HUES48 (cell line): ENCODE data around the gene SPATA13.

Experiments used
- H3K27ac ChIP-seq: one replicate; pipeline ENCODE4 v1.7.0; 2013; ENCODE audit warnings: low read depth, low read length, inconsistent platforms
- H3K27me3 ChIP-seq: 2 replicates; pipeline ENCODE4 v1.6.1; 2013; ENCODE audit warnings: mild to moderate bottlenecking, low read length; ENCODE audit not compliant: control insufficient read depth, insufficient read depth
- H3K36me3 ChIP-seq: 2 replicates; pipeline ENCODE4 v1.6.1; 2013; ENCODE audit warnings: low read length; ENCODE audit not compliant: control insufficient read depth, insufficient read depth
- H3K4me1 ChIP-seq: 2 replicates; pipeline ENCODE4 v1.6.1; 2013; ENCODE audit warnings: mild to moderate bottlenecking, low read length; ENCODE audit not compliant: control insufficient read depth, insufficient read depth
- H3K4me3 ChIP-seq: 2 replicates; pipeline ENCODE4 v1.5.1; 2013; ENCODE audit warnings: mild to moderate bottlenecking, low read depth, low read length
- H3K9ac ChIP-seq: 2 replicates; pipeline ENCODE4 v1.6.1; 2013; ENCODE audit warnings: mild to moderate bottlenecking, low read depth, low read length, moderate library complexity
- H3K9me3 ChIP-seq: 2 replicates; pipeline ENCODE4 v1.6.1; 2013; ENCODE audit warnings: low read length; ENCODE audit not compliant: control insufficient read depth, insufficient read depth

The SPATA13 gene

GRCh38 chr13:24127116-24127631, 33.3 kb upstream of the SPATA13 start:
- H3K9ac ChIP-seq: no peak overlapping the region
- peaks cover 15% of the 10 kb centered on the region for H3K4me1 ChIP-seq
- H3K9me3 ChIP-seq: peaks cover 7% of the 10 kb centered on the region
- H3K36me3 ChIP-seq: no peaks in the 10 kb centered on the region
- H3K4me3 ChIP-seq: no peak overlapping the region
- no peaks in the 10 kb centered on the region for H3K27me3 ChIP-seq
- H3K27ac ChIP-seq: no peak overlapping the region

GRCh38 chr13:24128112-24128511, 32.4 kb upstream of the SPATA13 start:
- no peaks in the 10 kb centered on the region for H3K36me3 ChIP-seq

GRCh38 chr13:24128962-24129361, 31.6 kb upstream of the SPATA13 start:
- Histone ChIP-seq H3K4me1 (peaks cover 20% of the 10 kb centered on the region), H3K9ac (no peak overlapping the region)

More at GRCh38 chr13:24128112-24128511, 32.4 kb upstream of the SPATA13 start:
- H3K4me3 ChIP-seq: no peak overlapping the region
- no peaks in the 10 kb centered on the region for H3K27me3 ChIP-seq
- H3K4me1 ChIP-seq: peaks cover 15% of the 10 kb centered on the region
- H3K27ac ChIP-seq: no peak overlapping the region
- H3K9me3 ChIP-seq: peaks cover 8% of the 10 kb centered on the region
- H3K9ac ChIP-seq: no peak overlapping the region

GRCh38 chr13:24129914-24130774, 30.4 kb upstream of the SPATA13 start:
- Histone ChIP-seq H3K9ac (no peak overlapping the region), H3K4me3 (no peak overlapping the region), H3K27ac (no peak overlapping the region), H3K9me3 (peaks cover 8% of the 10 kb centered on the region), H3K4me1 (peaks cover 16% of the 10 kb centered on the region), H3K27me3 (no peaks in the 10 kb centered on the region), H3K36me3 (no peaks in the 10 kb centered on the region)

More at GRCh38 chr13:24128962-24129361, 31.6 kb upstream of the SPATA13 start:
- peaks cover 8% of the 10 kb centered on the region for H3K9me3 ChIP-seq
- no peaks in the 10 kb centered on the region for H3K27me3 ChIP-seq
- H3K36me3 ChIP-seq: no peaks in the 10 kb centered on the region
- no peak overlapping the region for H3K4me3 ChIP-seq
- no peak overlapping the region for H3K27ac ChIP-seq

- Histone ChIP-seq H3K36me3 (no peaks in the 10 kb centered on the region), H3K27ac (no peak overlapping the region), H3K9ac (no peak overlapping the region), H3K4me3 (no peak overlapping the region), H3K4me1 (peaks cover 10% of the 10 kb centered on the region), H3K27me3 (no peaks in the 10 kb centered on the region), H3K9me3 (peaks cover 8% of the 10 kb centered on the region)
Observed at GRCh38 chr13:24131749-24132148, 28.8 kb upstream of the SPATA13 start.

GRCh38 chr13:24133021-24133795, 27.3 kb upstream of the SPATA13 start:
- Histone ChIP-seq H3K27me3 (no peaks in the 10 kb centered on the region), H3K4me1 (peaks cover 5% of the 10 kb centered on the region), H3K27ac (no peak overlapping the region), H3K36me3 (no peaks in the 10 kb centered on the region), H3K9ac (no peak overlapping the region), H3K4me3 (no peak overlapping the region), H3K9me3 (peaks cover 8% of the 10 kb centered on the region)

GRCh38 chr13:24134231-24134630, 26.3 kb upstream of the SPATA13 start:
- peaks cover 8% of the 10 kb centered on the region for H3K9me3 ChIP-seq
- H3K9ac ChIP-seq: no peak overlapping the region
- no peaks in the 10 kb centered on the region for H3K36me3 ChIP-seq
- H3K27me3 ChIP-seq: no peaks in the 10 kb centered on the region
- H3K4me1 ChIP-seq: peaks cover 5% of the 10 kb centered on the region
- no peak overlapping the region for H3K27ac ChIP-seq
- no peak overlapping the region for H3K4me3 ChIP-seq

- peaks cover 5% of the 10 kb centered on the region for H3K4me1 ChIP-seq
- H3K27me3 ChIP-seq: no peaks in the 10 kb centered on the region
- no peak overlapping the region for H3K4me3 ChIP-seq
- no peak overlapping the region for H3K27ac ChIP-seq
- H3K9me3 ChIP-seq: peaks cover 8% of the 10 kb centered on the region
- no peaks in the 10 kb centered on the region for H3K36me3 ChIP-seq
- H3K9ac ChIP-seq: no peak overlapping the region
Observed at GRCh38 chr13:24134757-24135156, 25.8 kb upstream of the SPATA13 start.

GRCh38 chr13:24135674-24136300, 24.7 kb upstream of the SPATA13 start:
- H3K36me3 ChIP-seq: no peaks in the 10 kb centered on the region
- peaks cover 8% of the 10 kb centered on the region for H3K9me3 ChIP-seq
- no peaks in the 10 kb centered on the region for H3K27me3 ChIP-seq
- H3K4me3 ChIP-seq: no peak overlapping the region
- H3K9ac ChIP-seq: no peak overlapping the region
- H3K27ac ChIP-seq: no peak overlapping the region
- peaks cover 8% of the 10 kb centered on the region for H3K4me1 ChIP-seq

- Histone ChIP-seq H3K4me1 (peaks cover 12% of the 10 kb centered on the region), H3K36me3 (no peaks in the 10 kb centered on the region), H3K9ac (no peak overlapping the region), H3K9me3 (no peaks in the 10 kb centered on the region), H3K27ac (no peak overlapping the region), H3K27me3 (no peaks in the 10 kb centered on the region), H3K4me3 (no peak overlapping the region)
Observed at GRCh38 chr13:24138911-24139310, 21.6 kb upstream of the SPATA13 start.
